HG03432 (cell line): ENCODE data around the gene PTPRN2.

Experiments used
- ATAC-seq: cut with Tn5 transposase; IDR thresholded peaks from one replicate; pipeline ENCODE4 v1.9.1; 2021; ENCODE audit warnings: mild to moderate bottlenecking, moderate library complexity; ENCODE audit not compliant: unreplicated experiment

PTPRN2 gene

GRCh38 chr7:157662981-157663716 is 924.5 kb downstream of the PTPRN2 start:
- ATAC-seq = no peak

- ATAC-seq = no peak
Observed at GRCh38 chr7:157662110-157662791, 925.4 kb downstream of the PTPRN2 start.

GRCh38 chr7:157661611-157661975 is 926.0 kb downstream of the PTPRN2 start:
- no peak for ATAC-seq

- no peak for ATAC-seq
Observed at GRCh38 chr7:157660971-157661610, 926.5 kb downstream of the PTPRN2 start.

- no peak for ATAC-seq
Observed at GRCh38 chr7:157658851-157659412, 928.7 kb downstream of the PTPRN2 start.

- ATAC-seq = no peak
Observed at GRCh38 chr7:157657741-157658740, 929.6 kb downstream of the PTPRN2 start.

- ATAC-seq = no peak
Observed at GRCh38 chr7:157656195-157656769, 931.3 kb downstream of the PTPRN2 start.

- no peak for ATAC-seq
Observed at GRCh38 chr7:157654350-157654749, 933.3 kb downstream of the PTPRN2 start.

- no peak for ATAC-seq
Observed at GRCh38 chr7:157653827-157654207, 933.8 kb downstream of the PTPRN2 start.

GRCh38 chr7:157652954-157653826 is 934.4 kb downstream of the PTPRN2 start:
- ATAC-seq = no peak

GRCh38 chr7:157652161-157652953 is 935.3 kb downstream of the PTPRN2 start:
- no peak for ATAC-seq

GRCh38 chr7:157651366-157652160 is 936.1 kb downstream of the PTPRN2 start:
- ATAC-seq = no peak

- ATAC-seq = no peak
Observed at GRCh38 chr7:157650801-157651200, 936.8 kb downstream of the PTPRN2 start.

GRCh38 chr7:157650131-157650631 is 937.4 kb downstream of the PTPRN2 start:
- no peak for ATAC-seq

- ATAC-seq = no peak
Observed at GRCh38 chr7:157646551-157646950, 941.1 kb downstream of the PTPRN2 start.

GRCh38 chr7:157645539-157645938 is 942.1 kb downstream of the PTPRN2 start:
- ATAC-seq = no peak

- no peak for ATAC-seq
Observed at GRCh38 chr7:157644946-157645345, 942.7 kb downstream of the PTPRN2 start.
